Dedifferentiated amniotic fluid mesenchymal stem cell (primary cell): ENCODE results near the gene RBM25.
"Not testable (repeated sequence)": the region's sequence is repeated elsewhere in the genome, so short reads cannot be mapped to it uniquely, and the experiment has no call there.

Source experiments
- DNase-seq: peaks from one replicate; pipeline ENCODE4 v3.0.0-alpha.2; 2016; ENCODE audit errors: extremely low spot score

RBM25 gene

DNA sequence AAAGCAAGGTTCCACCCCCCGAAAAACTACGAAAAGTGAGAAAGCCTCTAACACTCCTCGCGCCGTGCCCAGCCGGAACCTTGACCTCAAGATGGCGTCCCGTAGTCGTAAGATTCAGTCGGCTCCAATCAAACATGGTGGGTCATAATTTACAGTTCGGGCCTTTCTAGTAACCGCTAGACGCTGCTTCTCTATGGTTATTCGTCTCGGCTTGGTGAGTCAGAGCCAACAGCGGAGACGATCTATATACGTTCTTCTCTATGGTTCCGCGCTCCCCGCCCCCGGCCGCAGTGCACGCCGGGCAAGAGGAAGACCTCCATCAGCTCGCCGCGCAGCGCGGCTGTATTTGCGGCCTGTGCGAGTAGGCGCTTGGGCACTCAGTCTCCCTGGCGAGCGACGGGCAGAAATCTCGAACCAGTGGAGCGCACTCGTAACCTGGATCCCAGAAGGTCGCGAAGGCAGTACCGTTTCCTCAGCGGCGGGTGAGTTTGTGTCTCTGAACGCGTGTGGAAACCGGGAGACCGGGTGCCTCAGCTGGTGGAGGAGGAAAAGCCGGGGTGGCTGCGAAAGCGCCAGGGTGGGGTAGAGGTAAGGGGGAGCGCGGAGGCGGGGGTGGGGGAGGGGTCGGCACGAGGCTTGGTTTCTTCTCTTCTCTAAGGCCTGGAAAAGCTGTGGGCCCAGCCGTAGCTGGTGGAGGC is at the start of gene RBM25:
TSS of gene RBM25 (plus strand) at position 311 of the 698 bp plus-strand sequence. CDS start 13,108 bp downstream, outside the sequence.
- peak; percentile 99 for DNase-seq

DNA sequence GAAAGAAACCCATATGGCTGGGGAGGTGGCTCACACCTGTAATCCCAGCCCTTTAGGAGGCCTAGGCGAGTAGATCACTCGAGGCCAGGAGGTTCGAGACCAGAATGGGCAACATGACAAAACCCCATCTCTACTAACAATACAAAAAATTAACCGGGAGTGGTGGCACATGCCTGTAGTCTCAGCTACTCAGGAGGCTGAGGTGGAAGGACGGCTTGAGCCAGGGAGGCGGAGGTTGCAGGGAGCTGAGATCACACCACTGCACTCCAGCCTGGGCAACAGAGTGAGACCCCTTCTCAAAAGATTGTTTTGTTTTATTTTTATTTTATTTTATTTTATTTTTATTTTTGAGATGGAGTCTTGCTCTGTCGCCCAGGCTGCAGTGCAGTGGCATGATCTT is 47.1 kb upstream of the RBM25 start:
- DNase-seq = not testable (repeated sequence)

DNA sequence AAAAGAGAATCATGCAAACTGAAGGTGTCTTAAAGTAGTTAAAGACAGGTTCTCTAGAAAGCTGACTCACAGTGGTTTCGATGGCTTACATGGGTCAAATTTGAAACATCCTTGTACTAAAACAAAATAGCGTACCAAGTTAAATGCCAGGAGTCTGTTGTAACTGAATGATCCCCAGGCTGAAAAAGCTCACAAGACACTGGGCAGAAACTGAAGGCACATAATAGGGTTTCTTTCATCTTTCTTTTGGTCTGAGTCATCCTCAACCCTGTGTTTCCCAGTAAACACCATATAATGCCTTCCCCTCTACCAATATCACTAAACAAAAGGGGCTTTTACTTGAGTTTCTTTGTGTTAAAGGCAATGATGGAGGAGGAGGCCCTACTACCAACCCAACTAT is 44.2 kb upstream of the RBM25 start:
- peak; percentile 93 for DNase-seq

DNA sequence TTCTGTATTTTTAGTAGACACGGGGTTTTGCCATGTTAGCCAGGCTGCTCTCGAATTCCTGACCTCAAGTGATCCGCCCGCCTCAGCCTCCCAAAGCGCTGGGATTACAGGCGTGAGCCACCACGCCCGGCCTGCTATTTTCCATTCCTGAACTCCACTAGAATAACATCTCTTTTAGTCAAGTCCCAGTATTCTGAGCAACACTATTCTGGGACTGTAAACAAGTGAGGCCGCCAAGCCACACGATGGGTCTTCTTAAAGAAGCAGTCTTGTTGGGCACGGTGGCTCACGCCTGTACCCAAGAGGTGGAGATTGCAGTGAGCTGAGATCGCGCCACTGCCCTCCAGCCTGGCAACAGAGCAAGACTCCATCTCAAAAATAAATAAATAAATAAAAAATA is 42.8 kb upstream of the RBM25 start:
- not testable (repeated sequence) for DNase-seq

DNA sequence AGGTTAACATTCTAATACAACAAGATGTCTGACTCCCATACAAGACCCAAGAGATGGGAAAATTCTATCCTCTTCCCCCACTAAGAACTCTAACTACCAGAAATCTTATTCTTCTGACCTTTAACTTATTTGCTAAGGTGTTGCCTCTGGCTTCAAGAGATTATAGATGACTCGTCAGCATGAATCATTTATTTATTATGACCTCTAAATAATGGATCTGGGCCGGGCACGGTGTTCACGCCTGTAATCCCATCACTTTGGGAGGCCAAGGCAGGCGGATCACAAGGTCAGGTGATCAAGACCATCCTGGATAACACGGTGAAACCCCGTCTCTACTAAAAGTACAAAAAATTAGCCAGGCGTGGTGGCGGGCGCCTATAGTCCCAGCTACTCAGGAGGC is 42.3 kb upstream of the RBM25 start:
- not testable (repeated sequence) for DNase-seq

DNA sequence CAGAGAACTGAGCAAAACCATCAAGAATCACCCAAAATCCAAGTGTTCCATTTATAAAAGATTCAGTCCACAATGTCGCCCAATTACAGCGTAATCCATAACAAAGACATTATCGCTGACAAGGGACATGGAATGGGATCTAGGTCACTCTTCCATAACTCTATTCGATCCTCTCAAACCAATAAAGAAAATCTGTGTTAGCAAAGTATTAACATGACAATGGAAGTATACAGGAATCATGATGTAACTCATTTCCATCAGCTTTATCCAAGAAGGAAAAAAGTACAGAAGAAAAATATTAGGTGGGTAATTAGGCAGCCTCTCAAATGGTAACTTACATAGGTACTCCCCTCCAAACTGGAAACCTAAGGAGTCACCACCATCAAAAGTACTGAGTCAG is 36.3 kb upstream of the RBM25 start:
- DNase-seq = no peak

DNA sequence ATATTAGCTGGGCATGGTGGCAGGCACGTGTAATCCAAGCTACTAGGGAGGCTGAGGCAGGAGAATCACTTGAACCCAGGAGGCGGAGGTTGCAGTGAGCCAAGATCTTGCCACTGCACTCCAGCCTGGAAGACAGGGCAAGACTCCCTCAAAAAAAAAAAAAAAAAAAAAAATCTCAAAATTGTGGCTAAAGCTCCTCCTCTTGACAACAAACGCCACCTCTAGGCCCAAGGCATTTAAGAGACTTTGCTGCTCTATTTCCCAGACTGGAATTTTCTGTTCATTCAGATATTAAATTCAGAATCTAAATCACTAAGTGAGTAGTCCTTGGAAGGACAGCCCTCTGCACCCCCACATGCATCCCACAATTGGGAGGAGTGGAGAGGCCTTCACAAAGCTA is 32.8 kb upstream of the RBM25 start:
- DNase-seq = no peak

DNA sequence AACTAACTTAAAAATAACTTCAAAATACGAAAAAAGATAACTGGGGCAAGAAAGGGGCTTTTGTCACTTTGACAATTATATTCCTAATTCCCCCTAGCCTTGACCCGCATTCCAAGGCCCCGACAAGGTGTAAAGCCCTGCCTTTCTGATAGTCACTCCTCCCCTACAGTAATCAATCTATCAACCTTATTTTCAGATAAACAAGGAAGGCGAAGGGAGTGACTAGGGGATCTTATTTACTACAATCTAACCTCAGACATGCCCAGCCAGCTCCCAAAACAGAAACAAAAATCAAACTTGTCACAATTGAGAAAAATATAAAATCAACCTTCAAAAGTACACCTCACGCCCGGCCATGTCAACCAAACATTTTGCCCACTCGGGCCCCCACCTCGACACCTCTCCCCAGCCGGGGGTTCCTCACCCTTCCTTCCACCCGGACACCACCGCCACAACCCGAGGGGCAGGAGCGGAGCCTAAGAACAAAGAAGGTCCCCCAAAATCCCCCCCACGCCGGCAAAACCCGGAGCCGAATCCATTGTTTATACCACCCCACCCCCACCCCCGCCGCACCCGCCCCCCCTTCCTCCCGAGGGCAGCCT is 32.0 kb upstream of the RBM25 start:
- no peak for DNase-seq

DNA sequence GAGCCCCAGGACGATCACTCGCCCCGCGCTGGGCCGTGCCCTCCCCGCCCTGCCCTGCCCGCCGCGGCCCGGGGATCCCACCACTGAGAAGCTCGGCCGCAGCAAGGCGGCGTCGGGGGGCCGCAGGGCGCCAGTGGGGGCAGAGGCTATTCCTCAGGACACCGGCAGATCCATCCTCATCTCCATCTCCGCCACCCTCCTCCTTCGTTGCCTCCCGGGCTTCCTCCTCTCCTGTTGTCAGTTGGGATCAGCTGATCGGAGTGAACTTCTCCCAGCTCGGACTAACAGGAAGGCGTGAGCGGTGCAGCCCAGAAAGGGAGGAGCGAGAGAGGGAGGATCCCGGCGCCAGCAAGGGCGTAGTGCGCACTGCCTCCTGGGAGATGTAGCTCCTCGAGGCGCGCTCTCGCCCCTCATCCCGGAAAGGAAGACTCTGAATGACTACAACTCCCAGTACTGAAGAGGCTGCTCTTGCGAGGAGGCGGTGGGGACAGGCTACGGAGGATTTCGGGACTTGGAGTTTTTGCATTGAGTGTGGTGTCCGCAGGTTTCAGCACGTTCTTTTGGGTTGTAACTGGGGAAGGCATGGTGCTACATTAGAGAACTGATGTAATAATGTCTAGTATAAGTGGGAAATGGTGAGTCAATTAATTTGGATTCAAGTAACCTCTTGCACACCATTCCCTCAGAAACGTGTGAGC is 31.3 kb upstream of the RBM25 start, which contains the start of gene ZFYVE1:
TSS of gene ZFYVE1 (minus strand) at position 262 of the 698 bp plus-strand sequence. CDS start 2,598 bp downstream, outside the sequence.
- peak; percentile 98 for DNase-seq

DNA sequence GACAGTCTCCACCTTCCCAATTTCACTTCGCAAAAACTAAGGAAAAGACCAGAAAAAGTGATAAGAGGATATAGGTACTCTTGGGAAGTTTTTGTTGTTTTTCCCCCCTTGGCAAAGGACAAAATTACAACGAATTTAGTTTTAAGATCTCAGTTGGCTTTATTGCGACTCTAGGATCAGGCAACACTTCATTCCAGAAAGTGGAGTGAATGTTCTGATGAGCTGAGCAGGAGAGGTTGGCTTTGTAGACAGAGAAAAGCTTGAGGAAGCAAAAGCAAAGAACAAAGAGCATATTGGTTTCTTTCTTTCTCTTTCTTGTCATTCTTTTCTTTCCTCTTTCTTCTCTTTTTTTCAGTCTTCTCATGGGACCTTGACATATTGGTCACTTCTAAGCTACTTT is 30.8 kb upstream of the RBM25 start:
- DNase-seq = no peak

DNA sequence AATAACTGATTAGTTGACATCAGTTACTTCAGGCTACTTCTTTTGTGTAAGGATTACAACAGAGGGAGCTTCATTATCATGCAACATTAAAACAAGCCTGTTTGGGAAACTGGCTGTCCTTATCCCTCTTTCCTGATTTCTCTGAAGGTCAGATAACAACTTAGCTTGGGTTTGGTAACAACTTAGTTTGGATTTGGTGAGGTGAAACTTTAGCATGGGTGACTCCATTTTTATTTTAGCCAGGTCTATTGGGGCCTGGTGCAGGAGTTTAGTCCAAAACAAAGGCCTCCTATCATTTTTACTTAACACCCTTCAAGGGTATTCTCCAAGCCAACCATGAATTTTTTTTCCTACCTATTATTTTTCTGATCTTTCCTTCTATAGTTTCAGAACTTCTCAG is 30.4 kb upstream of the RBM25 start:
- DNase-seq = no peak

DNA sequence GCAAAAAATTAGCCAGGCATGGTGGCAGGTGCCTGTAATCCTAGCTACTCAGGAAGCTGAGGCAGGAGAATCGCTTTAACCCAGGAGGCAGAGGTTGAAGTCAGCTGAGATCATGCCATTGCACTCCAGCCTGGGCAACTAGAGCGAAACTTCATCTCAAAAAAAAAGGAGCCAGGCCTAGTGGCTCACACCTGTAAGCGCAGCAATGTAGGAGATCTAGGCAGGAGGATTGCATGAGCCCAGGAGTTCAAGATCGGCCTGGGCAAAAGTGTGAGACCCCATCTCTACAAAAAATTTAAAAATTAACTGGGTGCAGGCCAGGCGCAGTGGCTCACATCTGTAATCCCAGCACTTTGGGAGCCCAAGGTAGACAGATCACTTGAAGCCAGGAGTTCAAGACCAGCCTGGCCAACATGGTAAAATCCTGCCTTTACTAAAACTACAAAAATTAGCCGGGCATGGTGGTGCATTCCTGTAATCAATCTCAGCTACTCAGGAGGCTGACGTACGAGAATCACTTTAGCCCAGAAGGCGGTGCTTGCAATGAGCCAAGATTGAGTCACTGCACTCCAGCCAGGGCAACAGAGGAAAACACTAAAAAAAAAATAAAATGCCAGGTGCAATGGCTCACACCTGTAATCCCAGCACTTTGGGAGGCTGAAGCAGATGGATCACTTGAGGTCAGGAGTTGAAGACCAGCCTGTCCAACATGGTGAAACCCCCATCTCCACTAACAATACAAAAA is 21.5 kb upstream of the RBM25 start:
- not testable (repeated sequence) for DNase-seq

DNA sequence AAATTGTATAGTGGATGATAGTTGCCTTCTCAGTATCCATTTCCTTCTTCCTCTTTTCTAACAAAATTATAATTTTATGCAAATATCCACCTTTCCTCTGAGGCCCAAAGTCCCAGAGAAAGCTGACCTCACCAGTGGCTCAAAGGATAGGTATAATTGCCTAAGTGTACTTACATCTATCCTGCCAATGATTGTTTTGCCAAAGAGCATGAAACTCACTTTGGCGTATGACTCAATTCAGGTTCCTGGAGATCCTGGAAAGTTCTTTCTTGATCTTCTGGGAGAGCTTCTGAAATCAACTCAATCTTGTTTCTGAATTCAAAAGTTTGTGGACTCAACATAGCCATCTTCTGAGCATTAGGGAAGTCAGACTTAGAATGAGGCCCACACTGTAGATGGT is 10.5 kb upstream of the RBM25 start:
- DNase-seq = no peak

DNA sequence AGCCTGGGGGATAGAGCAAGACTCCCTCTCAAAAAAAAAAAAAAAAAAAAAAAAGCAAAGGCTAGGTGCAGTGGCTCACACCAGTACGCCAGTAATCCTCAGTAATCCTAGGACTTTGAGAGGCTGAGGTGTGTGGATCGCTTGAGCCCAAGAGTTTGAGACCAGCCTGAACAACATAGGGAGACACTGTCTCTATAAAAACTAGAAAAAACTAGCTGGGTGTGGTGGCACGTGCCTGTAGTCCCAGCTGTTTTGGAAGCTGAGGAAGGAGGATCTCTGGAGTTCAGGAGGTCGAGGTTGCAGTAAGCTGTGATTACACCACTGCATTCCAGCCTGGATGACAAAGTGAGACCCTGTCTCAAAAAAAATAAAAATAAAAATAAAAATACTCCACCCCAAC is 8.9 kb upstream of the RBM25 start:
- no peak for DNase-seq

DNA sequence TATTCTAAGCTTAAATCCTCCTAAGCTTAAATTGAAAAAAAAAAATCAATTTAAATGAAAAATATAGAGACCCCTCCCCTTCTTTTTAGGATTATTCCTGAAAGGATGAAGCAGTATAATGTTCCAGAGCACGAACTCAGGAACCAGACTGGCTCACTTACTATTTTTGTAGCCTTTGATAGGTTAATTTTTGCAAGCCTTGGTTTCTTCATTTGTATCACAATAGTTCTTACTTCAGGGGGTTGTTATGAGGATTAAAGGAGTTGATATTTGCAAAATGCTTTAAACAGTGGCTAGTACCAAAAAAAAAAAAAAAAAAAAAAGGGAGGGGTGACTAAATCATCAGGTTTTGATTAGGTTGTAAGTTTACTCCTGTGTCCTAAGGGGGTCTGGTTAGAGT is 3.1 kb upstream of the RBM25 start:
- no peak for DNase-seq

DNA sequence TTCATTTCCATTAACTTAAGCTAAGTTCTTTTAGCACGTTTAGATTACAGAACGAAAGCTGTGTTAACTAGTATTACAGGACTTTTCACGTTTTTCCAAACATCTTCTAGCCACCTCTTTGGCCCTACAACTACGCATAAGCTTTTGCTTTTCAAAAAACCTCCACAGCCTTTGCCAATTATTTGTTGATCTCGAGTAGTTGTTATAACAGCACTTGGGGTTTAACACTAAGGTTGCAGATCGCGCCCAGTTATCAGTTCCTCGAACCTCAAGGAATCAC is 450 bp upstream of the RBM25 start:
- no peak for DNase-seq

DNA sequence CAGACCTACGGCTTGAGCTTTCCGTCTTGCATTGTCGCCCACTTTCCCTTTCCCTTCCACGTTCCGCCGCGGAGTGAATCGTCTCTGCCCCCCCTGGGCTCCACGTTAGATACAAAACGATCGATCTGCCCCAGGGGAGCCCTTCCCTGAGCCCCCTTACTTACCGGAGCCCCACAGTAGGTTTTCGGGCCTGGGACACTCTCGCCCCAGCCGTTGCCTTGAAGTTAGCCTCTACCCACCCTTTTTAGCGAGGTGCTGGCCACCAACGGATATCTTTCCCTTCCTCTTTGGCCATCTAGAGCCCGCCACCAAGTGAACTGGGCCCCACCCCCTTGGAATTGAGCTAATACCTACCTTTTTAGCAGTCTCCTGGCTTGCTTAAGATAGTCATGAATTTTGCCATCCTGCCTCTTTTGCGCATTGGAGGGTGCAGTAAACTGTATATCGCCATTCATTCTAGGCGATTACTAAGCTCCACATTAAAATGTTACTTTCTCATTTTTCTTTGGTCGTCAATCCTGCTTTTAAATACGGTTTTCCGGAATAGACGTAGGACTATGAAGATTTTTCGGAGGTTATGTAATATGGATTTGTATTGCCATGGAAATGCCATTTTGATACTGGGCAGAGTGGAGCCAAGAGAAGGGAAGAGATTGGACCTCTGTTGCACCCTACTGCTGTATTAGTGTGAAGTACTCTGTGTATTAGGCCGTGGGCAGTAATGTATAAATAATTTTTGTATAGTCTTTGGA is 764 bp downstream of the RBM25 start:
- DNase-seq = peak; percentile 49

DNA sequence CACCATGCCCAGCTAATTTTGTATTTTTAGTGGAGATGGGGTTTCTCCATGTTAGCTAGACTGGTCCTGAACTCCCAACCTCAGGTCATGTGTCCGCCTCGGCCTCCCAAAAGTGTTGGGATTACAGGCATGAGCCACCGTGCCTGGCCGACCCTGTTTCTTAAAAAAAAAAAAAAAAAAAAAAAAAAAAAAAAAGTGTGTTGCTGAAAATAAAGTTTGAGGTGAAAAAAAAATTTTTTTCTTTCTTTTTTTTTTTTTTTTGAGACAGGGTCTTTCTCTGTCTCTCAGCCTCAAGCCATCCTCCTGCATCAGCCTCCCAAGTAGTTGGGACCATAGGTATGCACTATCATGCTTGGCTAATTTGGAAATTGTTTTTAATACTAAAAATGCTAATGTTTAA is 11.3 kb downstream of the RBM25 start:
- no peak for DNase-seq

DNA sequence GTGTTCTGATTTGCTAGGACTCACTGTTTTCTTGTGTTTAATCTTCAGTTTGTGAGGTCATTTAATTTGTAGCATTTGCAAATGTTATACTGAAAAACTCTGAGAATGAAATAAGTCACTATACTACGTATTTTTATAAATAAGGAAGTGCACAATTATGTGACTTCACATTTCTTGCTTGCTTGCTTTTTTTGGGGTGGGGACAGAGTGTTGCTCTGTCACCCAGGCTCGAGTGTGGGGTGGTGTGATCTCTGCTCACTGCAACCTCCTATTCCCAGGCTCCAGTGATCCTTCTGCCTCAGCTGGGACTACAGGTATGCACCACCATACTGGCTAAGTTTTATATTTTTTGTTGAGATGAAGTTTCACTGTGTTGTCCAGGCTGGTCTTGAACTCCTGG is 32.7 kb downstream of the RBM25 start:
- DNase-seq = no peak

DNA sequence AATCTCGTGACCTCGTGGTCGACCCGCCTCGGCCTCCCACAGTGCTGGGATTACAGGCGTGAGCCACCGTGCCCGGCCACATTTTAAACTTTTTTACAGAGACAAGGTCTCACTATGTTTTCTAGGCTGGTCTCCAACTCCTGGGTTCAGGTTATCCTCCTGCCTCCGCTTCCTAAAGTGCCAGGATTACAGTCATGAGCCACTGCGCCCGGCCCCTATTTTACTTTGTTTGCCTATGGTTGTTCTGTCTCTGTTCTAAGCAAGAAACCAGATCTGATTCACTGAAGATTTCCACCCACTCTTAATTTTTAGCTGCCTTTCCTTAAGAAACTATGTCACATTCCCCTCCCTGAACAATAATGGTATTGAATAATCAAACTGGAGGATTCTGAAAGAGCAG is 39.1 kb downstream of the RBM25 start:
- DNase-seq = no peak

DNA sequence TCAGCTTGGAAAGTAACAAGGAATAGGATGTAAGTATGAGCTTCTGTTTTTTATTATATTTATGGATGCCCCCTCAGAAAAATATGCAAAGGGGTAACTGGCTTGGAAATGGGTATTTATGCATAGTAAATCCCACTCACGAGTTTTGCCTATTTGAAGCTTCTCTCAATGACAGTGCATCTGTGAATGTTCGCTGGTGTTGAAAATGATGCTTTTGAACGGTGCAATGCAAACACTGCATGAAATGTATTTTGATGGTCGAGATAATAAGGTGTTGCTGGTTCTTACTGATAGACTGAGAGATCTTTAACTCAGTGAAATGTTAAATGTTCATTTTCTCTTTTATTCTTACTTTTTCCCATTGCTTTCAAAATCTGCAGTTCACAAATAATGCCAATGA is 42.0 kb downstream of the RBM25 start:
- no peak for DNase-seq
